ENCODE data around the gene ACSF3.

The ACSF3 gene

DNA sequence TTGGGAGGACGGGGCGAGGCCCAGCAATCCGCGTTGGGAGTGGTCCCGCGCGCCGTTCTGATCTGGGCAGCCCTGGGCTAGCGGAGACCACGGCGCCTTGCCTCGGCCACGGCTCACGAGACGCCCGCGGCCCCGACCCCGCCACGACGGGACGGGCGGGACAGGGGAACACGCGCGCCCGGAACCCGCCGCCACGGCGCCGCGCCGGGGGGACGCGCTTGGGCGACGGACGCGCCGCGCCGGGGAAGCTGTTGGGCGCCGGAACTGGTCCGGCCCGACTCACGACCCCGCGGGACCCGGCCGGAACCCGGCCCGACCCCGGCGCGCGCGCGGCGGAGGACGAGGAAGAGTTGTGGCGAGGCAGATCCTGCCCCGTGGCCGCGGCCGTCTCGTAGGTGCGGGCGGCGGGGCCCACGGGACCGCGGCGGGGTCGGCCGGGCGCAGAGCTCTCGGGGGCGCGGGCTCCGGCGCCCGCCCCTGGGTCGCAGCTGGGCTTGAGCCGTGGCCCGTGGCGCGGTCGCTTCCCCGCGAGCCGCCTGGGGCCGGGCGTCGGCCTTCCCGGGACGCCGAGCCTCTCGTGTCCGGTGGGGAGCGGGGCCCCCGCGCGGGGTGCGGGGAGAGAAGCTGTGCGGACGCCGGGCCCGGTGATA, at the start of gene ACSF3:
TSS of gene ACSF3 (plus strand) at position 251 of the 650 bp plus-strand sequence. CDS start 6,830 bp downstream, outside the sequence.
- DNase-seq: peak; percentile 60 to 75

DNA sequence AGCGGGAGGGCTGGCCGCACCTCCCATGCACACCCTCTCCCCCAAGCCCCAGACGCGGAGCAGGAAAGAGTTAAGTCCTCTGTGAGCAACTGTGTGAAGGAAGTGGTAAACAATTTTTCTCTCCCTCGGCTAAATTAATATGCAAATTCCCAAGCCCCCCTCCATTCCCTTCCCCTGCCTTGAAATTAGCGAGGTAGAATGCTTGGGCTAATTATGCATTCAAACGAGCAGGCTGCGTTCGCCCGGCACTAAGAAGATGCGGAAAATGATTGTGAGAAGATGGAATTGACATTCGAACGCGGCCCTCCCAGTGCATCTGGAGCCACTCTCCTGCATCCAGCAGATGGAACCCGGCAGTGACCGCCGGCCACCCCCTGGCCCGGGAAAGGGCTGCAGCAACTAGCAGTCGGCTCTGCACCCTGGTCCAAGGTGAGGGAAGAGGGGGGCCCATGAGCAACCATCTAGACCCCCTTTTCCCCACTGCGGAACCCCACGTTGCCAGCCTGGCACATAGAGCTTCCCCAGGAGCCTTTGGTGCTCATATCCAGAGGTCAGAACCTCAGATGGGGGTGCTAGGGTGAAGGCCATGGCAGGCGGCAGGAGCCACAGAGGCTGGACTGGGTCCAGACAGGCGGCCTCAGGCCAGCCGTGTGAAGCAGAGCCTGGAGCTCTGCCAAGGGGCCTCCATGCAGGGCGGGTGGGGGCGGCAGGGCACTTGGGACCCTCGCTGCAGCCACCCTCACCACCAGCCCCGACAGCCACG, 49.1 kb upstream of the ACSF3 start:
- DNase-seq: no peak

DNA sequence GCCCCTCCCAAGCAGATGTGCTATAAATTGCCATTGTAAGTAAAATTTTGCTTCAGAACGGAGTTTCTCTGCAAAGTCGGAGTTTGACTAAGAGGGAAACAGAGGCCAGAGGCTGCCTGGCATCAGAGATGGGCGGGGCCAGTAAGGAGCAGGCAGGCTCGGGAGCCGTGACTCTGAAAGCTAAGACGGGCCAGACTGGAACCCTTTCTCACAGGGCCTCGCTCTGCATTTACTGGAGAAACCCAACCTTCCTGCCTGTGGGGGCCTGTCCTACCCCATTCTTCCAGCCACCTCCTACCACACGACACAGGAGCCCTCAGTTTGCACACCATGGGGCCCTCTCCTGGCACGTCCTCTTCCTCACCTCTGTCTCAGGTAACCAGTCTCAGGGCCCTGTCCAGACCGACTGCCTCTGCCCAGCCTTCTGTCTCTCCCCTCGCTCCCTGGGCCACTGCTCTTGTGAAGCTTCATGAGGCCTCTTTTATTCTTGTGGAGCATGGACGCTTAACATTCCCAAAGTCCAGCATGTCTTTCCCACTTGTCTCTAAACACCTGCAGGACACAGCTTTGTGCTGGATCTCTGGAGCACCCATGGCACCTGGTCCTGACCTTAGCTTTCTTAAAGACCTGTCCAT, 48.4 kb upstream of the ACSF3 start:
- no peak for DNase-seq

DNA sequence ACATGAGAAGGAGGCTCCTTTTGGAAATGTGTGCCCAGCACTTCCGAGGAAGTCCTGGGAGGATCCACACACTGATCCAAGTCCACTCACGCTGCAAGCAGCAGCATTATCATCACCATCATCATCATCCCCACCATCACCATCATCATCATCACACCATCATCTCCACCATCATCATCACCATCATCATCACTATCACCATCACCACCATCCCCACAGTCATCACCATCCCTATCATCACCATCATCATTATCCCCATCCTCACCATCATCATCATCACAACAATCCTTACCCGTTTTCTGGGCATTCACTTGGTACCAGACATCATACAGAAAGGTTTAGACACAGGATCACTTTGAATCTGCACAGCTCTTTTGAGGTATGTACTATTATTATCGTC, 47.8 kb upstream of the ACSF3 start:
- DNase-seq: no peak

DNA sequence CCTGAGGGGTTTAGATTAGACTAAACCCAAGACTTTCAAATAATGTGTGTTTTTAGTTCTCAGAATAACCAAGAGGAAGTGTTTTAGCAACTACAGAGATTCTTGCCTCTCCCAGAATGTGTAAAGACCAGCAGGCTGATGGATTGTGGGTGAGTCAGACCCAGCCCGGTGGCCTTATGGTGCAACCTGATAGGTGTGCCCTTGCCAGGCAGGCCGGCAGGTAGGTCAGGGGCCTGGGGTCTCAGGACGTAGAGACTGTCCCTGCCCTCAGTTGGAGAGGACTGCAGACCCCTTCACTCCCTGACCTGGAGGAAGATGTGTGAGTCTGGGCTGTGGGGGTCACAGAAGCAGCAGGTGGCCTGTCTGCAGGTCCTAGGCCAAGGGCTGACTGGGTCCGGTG, 47.2 kb upstream of the ACSF3 start:
- DNase-seq: no peak

DNA sequence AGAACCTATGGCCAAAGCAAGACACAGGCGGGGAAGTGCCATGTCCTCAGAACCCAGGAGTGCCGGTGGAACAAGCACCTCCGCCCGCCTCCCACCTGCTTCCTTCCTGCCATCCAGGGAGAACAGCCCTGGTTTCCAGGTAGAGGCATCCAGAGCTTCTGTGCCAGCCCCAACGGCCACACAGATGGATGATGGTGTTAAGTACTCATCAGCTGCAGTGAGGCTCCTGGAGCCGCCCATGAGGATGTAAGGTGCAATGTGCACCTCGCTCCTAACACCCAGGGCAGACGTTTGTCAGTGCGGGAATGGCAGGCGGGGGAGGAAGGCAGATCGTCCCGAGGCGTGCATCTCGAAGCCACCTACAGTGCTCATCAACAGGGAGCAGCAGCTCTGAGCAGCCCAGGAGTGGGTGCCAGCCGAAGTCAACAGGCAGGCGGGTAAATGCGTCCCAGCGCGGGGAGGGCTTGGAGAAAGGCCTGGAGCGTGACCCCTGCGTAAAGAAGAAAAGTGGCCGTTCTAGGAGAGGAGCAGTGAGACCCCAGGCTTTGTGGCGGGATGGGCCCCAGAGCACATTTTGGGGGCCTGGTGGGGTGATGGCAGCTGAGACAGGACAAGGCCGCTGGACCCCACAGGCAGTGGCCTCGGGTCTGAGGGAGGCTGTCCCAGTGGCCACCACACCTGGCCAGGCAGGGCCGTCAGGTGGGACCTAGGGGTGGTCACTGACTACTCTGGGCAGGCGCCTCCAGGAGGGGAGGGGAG, 46.1 kb upstream of the ACSF3 start:
- no peak for DNase-seq

DNA sequence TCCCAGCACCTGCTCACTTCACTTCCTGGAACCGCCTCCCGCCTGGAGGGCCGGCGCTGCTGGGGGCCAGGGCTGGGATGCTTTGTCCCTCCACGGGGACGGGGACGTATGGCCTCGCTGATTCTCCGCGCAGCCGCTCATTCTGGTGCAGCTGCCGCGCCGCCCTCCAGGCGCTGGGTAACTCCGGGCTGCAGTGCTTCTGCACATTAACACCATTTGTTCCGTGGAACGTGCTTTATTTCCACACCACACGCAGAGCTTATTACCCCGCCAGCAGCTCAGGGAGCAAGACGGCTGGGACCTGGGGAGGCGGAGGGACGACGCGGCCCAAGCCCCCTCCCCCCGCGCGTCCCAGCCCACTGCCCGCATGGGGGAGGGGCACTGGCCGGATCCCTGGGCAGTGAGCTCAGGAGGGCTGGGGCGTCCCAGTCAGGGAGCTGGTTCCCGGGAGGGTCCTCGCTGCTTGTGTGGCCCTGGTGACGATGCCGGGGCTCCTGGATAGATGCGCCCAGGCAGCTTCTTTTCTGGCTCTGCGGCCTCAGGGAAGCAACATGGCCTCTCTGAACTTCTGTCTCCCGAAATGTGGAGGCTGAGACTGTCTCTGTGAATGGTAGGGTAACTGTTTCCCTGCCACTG, 45.4 kb upstream of the ACSF3 start:
- no peak for DNase-seq

DNA sequence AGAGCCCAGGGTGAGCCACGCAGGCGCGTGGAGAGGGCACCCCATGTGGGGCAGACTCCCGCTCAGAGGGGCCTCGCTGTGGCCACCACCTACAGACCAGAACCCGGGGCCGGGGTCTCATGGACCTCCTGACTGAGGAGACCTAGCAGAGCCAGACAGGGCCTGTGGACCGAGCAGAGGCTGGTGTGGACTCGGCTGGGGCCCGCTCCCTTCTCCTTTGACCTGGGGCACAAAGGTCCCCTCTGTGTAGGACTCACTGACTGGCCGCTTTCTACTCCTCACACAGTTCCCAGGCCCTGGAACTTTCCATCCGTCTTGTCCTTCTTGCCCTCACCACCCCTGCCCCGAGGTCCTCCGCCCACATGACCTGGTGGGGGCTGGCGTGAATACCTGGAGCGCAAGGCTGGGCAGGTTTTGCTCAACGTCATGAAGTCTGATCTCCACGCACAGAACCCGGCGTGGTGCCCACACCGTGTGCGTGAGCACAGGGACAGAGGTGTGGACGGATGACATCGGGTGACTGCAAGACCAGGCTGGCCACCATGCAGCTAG, 44.7 kb upstream of the ACSF3 start:
- DNase-seq: no peak

DNA sequence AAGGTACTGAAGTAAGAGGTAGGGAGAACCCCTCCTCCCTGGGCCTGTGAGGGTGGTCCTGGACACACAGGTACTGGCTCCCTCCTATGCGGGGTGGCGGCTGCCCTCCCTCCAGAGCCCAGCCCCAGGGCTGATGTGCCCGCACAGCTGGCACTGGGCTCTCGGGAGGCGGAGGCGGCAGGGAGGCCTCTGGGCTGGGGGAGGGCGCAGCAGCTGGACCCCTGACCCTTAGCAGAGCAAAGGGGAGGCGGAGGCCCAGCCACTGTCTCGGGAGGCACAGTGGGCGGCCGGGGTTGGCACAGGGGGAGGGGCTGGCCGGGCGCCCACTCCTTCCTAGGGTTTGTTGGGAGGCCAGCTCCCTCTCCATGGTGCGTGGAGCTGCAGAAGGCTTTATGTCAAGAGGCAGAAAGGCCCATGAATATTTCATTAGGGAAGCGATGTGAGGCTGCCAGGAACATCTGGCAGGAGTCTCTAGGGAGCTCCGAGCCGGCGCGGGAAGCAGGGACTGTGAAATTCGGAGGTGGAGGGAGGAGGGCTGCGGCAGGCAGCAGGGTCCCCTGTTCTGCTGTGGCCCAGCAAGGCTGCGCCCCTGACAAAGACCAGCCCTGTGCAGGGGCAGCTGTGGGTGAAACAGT, 44.1 kb upstream of the ACSF3 start:
- no peak for DNase-seq

DNA sequence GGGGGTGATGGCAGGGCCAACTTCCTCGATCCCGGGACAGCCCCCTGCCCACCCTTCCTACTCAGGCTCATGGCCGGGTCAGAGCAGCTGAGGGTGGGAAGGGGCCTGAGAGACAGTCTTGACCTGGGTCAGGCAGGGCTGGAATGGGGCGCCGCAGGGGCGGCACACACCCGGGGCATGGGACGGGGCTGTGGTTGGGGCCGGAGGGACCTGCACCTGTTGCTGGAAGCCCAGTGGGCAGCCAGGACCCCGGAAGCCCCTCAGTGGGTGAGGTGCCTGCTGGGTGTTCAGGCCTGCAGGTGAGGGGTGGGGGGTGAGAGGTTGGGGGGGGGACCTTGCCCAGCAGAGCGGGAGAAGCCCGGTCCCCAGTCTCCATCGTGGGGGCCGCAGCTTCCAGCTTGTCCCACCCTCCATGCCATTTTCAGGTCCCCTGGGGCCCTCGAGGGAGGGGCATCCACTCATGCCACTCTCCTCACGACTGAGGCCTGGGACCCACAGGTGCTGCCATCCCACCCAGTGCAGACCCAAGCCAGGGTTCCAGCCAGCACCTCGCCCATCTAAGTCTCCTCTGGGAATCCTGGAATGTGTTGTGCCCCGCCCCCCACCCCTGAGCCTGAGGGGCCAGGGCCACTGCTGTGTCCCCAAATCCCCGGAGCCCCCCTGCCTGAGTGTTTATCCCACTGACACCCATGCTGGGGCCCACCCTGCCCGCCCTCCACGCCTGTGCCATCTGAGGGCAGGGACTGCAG, 43.4 kb upstream of the ACSF3 start:
- DNase-seq: no peak

DNA sequence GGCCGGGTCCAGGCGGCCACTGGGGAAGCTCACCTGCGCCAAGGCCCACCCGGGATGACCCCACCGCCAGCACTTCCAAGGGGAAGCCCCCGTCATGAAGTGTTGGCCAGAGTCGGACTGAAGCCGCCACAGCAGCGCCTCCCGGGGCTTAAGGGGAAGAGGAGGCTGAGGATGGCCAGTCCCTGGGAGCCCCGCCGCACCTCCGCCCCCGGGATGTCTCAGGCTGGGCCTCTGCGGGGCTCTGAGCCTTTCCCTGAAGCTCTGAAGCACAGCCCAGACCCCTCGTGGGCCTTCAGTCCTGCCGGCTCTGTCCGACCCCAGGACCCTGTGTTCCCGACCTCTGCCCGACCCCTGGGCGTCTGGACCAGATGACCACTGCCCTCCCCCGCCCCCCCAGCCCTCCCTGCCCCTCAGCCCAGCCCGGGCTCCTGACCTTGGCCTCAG, 42.8 kb upstream of the ACSF3 start:
- DNase-seq: no peak

DNA sequence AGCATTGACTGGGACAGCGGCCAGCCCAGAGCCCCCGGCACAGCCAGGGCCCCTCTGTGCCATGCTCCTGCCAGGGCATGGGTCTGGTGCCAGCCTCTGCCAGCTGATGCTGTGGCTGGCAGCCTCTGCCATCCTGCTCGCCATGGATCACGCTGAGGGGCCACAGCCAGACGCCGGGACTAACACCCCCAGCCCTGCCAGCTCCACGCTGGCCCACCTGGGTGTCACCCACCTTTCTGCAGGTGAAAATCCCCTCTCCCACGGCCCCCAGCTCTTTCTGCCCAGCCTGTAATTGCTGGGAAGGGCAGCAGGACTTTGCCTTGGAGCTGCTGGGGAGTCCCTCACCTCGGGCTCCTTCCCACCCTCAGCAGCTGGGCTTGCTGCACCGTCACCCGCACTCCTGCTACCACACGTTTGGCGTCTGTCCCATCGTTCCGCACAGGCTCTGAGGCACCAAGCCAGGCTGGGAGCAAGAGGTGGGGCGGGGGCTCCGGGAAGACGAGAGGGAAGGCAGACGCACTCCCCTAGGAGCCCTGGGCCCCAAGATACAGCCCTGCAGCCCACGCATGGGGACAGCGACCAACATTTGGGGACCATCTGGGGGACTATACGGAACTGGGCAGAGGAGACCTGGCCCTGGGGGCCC, 42.0 kb upstream of the ACSF3 start:
- no peak for DNase-seq

DNA sequence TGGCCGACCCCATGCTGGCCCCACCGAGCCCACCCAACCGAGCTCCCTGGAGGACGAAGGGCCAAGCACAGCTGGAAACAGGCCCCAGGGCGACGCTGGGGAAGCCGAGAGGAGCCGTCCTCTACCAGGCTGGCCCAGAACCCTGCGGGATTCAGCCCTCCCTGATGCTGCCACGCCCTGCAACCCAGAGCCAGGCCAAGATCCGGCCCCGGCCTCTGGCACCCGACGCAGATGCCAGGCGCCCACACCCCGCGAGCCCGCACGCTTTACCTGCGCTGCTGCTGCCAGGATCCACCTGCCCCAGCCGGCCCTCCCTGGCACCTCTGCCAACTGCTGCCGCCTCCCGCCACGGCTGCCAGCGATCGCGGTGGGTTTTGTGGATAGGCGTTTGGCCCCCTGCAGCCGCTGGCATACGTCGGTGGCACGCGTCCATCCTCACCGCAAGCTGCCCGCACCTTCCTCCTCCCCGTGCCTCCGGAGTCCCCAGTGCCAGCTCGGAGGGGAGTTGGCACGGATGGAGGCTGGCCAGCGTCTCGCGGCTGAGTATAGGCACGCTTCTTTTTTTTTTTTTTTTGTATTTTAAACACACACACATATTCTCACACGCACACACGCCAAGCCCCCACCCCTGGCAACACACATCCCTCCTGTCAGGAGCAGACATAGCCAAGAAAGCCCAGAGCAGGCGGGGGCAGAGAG, 41.3 kb upstream of the ACSF3 start:
- DNase-seq: no peak

DNA sequence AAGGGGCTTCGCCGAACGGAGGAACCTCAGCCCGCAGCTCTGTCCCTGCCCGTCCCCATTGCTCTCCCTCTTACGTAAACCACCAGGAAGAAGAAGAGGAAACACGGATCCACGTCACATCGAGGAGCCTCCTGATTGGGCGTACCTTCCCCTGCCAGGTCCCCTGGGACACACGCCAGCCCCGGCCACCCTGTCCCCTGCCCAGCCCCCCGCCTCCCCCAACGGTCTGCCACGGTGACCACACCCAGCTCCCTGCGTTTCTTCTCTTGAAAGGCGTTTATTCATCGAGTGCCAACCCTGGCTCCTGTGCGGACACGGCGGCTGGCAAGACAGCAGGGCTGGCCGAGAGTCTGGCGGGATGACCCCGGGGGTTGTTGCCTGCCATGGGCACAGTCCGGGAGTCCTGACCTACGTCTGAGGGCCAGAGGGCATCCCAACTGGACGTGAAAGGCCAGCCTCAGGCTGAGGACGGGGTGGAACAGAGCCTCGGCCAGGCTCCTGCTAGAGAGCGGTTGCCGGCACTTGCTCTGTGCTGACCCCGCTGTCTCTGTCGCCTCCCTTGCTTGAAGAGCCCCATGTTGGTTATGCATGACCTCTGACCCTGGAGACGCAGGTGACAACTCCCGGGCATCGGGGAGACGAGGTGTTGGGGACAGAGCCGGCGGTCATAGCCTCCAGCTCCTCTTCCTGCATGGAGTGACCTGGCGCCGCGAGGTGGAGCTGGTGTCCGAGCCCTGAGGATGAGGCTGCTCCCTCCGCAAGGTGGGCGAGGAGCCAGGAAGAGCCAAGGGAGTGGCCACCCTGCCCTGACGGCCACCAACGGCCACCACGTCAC, 40.5 kb upstream of the ACSF3 start:
- DNase-seq: no peak

DNA sequence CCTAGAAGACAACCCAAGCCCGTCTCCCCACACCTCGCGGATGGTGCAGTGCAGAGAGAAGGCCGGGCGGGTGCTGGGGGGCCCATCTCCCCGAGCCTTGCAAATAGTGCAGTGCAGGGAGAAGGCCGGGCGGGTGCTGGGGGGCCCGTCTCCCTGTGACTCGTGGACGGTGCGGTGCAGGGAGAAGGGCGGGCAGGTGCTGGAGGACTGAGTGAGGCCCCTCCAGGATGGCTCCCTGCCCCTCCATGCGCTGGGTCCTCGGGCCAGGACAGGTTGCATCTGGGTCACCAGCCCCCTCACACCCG, 40.0 kb upstream of the ACSF3 start:
- DNase-seq: no peak

DNA sequence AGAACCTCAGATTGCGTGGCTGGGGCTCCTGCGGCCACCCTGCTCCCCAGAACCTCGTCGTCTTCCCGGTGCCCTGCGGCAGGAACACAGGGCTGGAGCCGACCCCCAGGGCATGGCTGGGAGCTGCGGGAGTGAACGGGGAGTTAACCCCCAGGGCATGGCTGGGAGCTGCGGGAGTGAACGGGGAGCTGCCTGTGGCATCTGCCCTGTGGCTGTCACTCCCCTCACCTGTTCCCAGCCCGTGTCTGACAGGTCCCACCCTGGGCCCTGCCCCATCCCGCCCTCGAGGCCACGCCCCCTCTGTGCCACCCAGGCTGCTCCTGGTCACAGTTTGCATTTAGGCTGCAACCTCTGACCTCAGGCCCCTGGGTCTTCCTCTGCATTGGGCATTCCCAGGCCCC, 39.4 kb upstream of the ACSF3 start:
- no peak for DNase-seq

DNA sequence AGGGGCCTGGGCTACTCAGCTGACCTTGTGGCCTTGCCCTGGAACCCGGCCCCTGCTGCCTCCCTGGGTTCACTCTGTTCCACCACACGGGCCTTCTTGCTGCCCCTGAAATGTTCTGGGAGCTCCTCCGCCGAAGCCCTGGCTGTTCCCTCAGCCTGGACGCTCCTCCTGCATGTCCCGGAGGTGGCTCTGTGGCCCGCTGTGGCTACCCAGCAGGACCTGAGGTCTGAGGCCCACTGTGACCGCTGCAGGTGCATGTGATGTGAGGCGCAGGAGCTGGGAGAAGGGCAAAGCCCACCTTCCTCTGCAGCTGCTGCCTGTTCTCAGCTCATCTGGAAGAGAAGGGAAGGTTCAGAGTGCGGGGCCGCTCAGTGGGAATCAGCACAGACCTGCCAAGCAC, 38.9 kb upstream of the ACSF3 start:
- no peak for DNase-seq

DNA sequence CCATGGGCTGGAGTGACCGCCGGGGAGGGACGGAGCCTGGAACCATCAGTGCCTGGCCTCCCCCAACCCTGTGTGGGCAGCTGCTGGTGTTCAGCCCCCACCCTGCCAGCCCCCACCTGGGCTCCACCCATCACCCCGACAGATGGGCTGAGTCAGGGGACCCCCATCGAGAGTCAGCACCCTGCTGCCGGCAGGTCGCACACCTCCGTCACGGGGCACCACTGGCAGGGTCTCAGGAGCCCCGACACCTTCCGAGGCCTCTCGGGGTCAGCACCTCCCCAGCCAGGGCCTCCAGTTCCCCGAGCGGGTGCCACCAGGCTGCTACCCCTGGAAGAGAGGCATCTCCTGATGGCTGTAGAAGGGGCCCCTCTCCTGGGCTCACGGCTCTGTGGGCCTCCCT, 38.3 kb upstream of the ACSF3 start:
- DNase-seq: no peak

DNA sequence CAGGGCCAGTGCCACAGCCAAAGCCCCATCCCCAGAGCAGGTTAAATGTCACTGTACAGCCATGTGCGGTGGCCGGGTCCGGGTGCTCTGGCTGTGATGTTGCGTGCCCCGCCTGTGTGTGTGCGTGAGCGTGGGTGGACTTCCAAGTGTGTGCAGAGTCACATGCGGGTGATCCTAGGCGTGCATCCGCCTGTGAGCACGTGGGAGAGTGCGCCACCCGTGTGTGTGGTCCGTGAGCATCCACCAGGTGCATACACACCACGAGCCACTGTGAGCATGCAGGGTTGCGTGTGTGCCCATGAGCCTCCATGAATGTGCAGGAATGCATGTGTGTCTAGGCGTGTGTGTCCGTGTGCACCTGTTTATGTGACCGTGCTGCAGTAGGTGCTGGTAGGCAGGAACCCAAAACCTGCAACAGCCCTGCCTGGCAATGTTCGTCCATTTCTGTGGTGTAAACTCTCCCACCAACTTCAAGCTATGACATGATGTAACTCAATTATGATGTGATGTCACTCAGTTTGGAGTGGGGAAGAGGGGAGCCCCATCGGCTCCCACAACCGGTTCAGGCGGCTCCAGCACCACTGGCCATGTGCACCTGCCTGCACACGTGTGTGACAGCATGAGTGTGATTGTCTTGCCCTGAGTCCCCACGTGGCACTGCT, 37.6 kb upstream of the ACSF3 start:
- DNase-seq: no peak

Measured in stimulated activated CD4-positive, alpha-beta T cell treated with anti-CD3 and anti-CD28 coated beads, Interleukin-2, amount 100 ng/mL, for 48 hours (primary cell).